ENCODE data around the gene CAMTA1. TPM values are rescaled to one million over a fixed set of nuclear protein-coding genes. Genes with fewer than 3 reads are reported as not detected.
"Not testable (repeated sequence)": the region's sequence is repeated elsewhere in the genome, so short reads cannot be mapped to it uniquely, and the experiment has no call there.

CAMTA1 gene
- total RNA-seq, 2 donors from 2014 or later: 105 to 113 TPM

- no peak overlapping the region for H3K27ac ChIP-seq
- H3K9me3 ChIP-seq: no peaks in the 10 kb centered on the region
- peaks cover 4 to 17% of the 10 kb centered on the region in 2 donors for H3K4me1 ChIP-seq (ENCODE audit: control insufficient read depth in 1 of 2, low read depth in 2 of 2)
- no peaks in the 10 kb centered on the region for H3K36me3 ChIP-seq
- DNase-seq (ENCODE audit: low spot score) (no peak), ATAC-seq (ENCODE audit: insufficient number of reproducible peaks, low FRiP score, low read depth) (no peak)
- no peak overlapping the region for H3K4me3 ChIP-seq
- TF ChIP-seq CTCF (IDR thresholded peaks at IDR 0.05): no peak
- no peaks in the 10 kb centered on the region for H3K27me3 ChIP-seq (replicated peaks; ENCODE audit: insufficient read depth)
Observed at GRCh38 chr1:7146710-7147109, 361.5 kb downstream of the CAMTA1 start.

GRCh38 chr1:7147581-7148282, 362.5 kb downstream of the CAMTA1 start:
- not testable (repeated sequence) for H3K36me3 ChIP-seq; DNase-seq (ENCODE audit: low spot score); H3K9me3 ChIP-seq; H3K4me3 ChIP-seq; H3K27me3 ChIP-seq (replicated peaks; ENCODE audit: insufficient read depth); ATAC-seq (ENCODE audit: insufficient number of reproducible peaks, low FRiP score, low read depth); H3K27ac ChIP-seq
- peaks cover 4 to 17% of the 10 kb centered on the region in 2 donors for H3K4me1 ChIP-seq (ENCODE audit: control insufficient read depth in 1 of 2, low read depth in 2 of 2)

GRCh38 chr1:7149080-7149838, 364.0 kb downstream of the CAMTA1 start:
- TF ChIP-seq CTCF (IDR thresholded peaks at IDR 0.05): no peak
- Histone ChIP-seq H3K4me3 (peak overlapping the region; percentile 63), H3K4me1 (ENCODE audit: control insufficient read depth in 1 of 2, low read depth in 2 of 2) (peaks cover 4 to 17% of the 10 kb centered on the region in 2 donors), H3K27ac (no peak overlapping the region), H3K27me3 (replicated peaks; ENCODE audit: insufficient read depth) (no peaks in the 10 kb centered on the region), H3K9me3 (no peaks in the 10 kb centered on the region), H3K36me3 (no peaks in the 10 kb centered on the region)
- peak; percentile 66 for ATAC-seq (ENCODE audit: insufficient number of reproducible peaks, low FRiP score, low read depth)
- DNase-seq (ENCODE audit: low spot score): no peak

GRCh38 chr1:7150724-7151280, 365.5 kb downstream of the CAMTA1 start:
- H3K36me3 ChIP-seq: no peaks in the 10 kb centered on the region
- H3K27me3 ChIP-seq (replicated peaks; ENCODE audit: insufficient read depth): no peaks in the 10 kb centered on the region
- peaks cover 4 to 17% of the 10 kb centered on the region in 2 donors for H3K4me1 ChIP-seq (ENCODE audit: control insufficient read depth in 1 of 2, low read depth in 2 of 2)
- H3K4me3 ChIP-seq: no peak overlapping the region
- H3K27ac ChIP-seq: no peak overlapping the region
- TF ChIP-seq CTCF (IDR thresholded peaks at IDR 0.05): no peak
- H3K9me3 ChIP-seq: no peaks in the 10 kb centered on the region
- ATAC-seq (ENCODE audit: insufficient number of reproducible peaks, low FRiP score, low read depth): no peak
- DNase-seq (ENCODE audit: low spot score): no peak

GRCh38 chr1:7151978-7152377, 366.7 kb downstream of the CAMTA1 start:
- H3K4me1 ChIP-seq (ENCODE audit: control insufficient read depth in 1 of 2, low read depth in 2 of 2): peaks cover 4 to 17% of the 10 kb centered on the region in 2 donors
- H3K9me3 ChIP-seq: no peaks in the 10 kb centered on the region
- no peak for DNase-seq (ENCODE audit: low spot score)
- ATAC-seq (ENCODE audit: insufficient number of reproducible peaks, low FRiP score, low read depth): no peak
- H3K4me3 ChIP-seq: no peak overlapping the region
- H3K27me3 ChIP-seq (replicated peaks; ENCODE audit: insufficient read depth): no peaks in the 10 kb centered on the region
- TF ChIP-seq CTCF (IDR thresholded peaks at IDR 0.05): no peak
- no peak overlapping the region for H3K27ac ChIP-seq
- no peaks in the 10 kb centered on the region for H3K36me3 ChIP-seq
